ENCODE data around the gene RHBDL3.
A peak's percentile ranks its signal among the peaks of the same experiment; 100 is the strongest.
"Not testable (repeated sequence)": the region's sequence is repeated elsewhere in the genome, so short reads cannot be mapped to it uniquely, and the experiment has no call there.

RHBDL3 gene

DNA sequence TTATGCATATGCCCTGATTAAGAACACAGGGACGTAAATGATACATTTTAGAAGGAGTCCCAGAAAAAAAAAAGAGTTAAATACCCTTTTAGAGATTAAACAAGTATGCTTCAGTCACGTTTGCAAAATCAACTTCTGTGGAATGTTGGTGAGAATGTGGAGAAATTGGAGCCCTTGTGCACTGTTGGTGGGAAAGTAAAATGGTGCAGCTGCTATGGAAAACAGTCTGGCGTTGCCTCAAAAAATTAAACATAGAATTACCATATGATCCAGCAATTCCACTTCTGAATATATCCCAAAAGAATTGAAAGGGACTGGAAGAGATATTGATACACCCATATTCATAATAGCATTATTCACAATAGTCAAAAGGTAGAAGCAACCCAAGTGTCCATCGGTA is 26.5 kb downstream of the RHBDL3 start:
- no peak for DNase-seq

DNA sequence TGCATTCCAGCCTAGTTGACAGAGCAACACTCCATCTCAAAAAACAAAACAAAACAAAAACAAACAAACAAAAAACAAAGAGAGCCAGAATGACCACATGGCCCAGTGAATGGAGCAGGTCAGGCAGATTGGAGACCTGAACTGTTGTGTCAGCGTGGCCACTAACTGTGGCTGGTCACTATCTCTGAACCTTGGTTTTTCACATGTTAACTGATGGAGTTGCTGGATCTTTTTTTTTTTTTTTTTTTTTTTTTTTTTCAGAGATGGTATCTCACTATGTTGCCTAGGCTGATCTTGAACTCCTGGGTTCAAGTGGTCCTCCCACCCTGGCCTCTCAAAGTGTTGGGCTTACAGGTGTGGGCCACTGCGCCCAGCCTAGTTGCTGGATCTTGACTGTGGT is 31.8 kb downstream of the RHBDL3 start:
- no peak for DNase-seq

DNA sequence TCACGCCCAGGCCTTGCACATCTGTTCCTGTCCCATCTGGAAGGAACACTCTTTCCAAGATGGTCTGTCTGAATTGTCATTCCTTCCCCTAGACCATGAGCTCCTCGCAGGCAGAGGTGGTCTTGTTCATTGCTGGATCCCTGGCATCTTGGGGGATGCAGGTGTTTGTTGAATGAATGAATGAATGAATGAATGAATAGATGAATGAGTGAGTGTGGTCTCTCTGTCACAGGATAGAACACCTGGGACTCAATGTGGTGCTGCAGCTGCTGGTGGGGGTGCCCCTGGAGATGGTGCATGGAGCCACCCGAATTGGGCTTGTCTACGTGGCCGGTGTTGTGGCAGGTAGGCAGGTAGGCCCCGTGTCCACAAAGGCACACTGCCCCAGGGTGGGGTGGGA is 32.2 kb downstream of the RHBDL3 start:
- DNase-seq = no peak

DNA sequence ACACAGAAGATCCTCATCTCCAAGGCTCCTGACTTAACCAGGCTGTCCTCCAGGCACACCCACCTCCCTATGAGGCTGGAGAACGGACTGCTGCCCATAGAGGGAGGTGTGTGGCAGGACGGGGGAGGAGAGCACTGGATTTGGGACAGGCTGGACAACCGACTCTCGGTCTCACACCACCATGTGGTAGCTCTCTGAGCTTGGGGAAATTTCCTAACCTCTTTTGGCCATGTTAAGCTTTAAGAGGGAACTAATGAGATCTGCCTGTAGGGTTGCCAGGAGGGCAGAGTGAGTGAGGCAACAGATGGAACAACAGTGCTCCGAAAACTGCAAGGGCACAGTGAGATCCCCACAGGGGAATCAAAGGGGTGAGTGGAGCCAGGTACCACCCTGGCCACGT is 32.7 kb downstream of the RHBDL3 start:
- no peak for DNase-seq

DNA sequence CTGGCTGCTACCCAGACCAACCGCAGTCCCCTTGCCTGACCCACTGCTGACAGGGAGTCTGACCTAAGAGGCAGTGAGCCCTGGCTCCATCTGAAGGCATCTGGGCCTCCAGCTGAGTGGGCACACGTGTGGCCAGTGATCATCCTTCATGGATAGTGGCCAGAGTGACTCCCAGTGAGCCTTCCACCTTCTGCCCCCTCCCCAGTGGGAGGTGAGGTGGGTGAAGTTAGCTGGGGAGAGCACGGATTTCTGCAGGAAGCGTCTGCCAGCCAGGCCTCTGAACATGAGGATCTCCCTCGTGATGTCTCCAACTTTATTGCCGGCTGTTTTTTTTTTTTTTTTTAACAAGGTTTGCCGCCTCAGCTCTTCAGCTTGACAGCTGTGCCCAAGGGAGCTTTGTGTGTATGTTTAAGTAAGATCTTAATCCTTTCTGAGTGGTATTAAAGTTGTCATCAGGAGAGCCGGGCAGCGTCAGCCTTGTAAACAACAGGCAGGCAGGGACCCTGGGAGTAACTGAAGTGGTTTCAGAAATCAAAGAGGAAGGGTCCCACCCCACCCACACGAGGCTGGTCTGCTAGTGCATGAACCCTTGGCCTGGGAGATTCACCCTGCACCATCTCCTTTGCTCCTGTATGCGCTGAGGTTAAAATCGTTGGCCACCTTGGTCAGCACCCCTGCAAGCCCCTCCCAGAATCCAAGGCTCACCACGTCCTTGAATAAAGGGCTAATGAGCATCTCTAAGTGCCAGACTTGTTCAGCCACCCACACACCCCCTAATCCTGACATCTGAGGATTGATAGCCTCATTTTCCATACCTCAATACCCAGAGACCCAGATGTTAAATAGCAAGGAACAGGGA is 33.3 kb downstream of the RHBDL3 start:
- DNase-seq = no peak

GRCh38 chr17:32299580-32300164 is 34.0 kb downstream of the RHBDL3 start:
- no peak for DNase-seq

DNA sequence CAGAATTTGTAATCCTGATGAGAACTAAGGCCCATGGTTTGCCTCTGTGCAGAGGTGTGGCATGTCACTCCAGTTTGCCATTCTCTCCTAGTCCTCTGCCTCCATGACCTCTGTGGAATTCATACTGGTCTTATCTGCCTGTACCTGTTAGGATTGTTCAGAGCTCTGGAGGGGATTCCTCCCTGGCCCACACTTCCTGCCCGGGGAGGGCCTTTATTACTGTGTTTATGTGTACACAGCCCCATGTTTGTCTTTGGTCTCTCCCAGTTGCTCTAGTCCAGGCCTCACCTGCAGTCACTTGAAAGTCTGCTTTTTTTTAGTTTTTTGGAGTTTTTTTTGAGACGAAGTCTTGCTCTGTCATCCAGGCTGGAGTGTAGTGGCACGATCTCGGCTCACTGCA is 36.4 kb downstream of the RHBDL3 start:
- no peak for DNase-seq

DNA sequence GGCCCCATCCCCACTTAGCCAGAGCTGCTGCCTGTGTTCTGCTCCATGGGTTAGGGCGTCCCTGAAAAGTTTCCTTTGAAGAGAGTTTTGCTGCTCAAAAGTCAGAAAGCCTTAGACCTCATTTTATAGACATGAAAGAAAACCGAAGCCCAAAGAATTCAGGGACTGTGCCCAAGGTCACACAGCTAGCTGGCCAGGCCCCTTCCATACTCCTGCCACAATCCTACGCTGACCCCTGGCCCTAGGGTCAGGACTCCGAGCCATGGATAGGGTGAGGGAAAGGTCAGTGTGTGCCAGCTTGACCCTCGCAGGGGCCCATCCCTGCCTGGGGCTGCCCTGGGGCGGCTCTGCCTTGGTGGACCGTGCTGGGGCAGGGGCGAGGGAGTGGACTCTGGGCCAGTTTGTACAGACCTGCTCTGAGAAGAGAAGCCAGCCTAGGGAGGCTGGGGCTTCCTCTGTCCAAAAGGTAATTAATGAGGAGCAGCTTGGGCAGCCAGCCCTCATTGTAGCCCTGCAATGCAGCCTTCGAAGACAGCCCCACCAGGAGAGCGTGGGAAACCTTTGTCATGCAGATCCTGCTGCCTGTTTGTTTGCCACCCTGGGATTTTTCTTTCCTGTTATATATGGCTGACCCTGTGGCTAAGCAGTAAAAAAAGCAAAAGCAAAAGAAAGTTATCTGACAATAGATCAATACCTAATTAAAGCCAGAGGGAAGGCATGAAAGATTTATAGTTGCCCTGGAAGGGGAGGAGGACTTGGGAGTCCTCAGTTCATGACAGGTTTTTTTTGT is 37.4 kb downstream of the RHBDL3 start:
- no peak for DNase-seq

- DNase-seq = no peak
These were observed 38.2 kb downstream of the RHBDL3 start for GRCh38 chr17:32303781-32304288.

DNA sequence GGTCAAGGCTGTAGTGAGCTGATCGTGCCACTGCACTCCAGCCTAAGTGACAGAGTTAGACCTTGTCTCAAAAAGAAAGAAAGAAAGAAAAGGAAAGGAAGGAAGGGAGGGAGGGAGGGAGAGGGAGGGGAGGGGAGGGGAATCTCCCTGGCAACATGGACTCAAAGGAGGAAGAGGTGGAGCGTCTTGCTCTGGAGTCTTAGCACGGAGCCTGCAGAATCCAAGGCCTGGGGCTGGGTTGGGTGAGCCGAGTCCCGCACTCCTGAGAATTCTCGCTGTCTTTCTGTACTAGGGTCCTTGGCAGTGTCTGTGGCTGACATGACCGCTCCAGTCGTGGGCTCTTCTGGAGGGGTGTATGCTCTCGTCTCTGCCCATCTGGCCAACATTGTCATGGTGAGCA is 39.4 kb downstream of the RHBDL3 start:
- DNase-seq = no peak

GRCh38 chr17:32307658-32308057 is 42.0 kb downstream of the RHBDL3 start:
- DNase-seq = no peak

DNA sequence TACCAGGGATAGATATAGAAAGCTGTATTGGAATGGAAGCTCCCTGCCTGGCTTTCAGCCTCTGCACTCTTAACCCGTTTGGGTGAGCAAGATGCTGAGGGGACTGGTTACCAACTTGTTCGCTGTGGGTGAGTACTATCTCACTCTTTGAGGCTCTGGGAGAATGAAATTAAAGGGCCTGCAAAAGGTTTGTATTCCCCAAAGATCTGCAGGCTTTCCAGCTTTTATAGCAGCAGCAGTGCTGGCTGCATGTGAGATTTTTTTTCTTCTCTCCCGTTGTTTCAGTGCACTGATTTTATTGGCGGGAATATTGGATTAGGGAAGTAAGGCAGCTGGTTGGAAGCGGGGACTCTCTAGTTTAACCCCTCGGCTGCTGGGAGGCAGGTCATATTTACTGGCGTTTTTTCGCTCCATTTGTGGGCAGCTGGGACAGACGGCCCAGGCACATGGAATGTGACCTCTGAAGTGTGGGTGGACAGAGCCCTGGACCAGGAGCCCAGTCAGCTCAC is 45.5 kb downstream of the RHBDL3 start:
- no peak for DNase-seq

- DNase-seq = no peak
These were observed 49.0 kb downstream of the RHBDL3 start for GRCh38 chr17:32314636-32315035.

DNA sequence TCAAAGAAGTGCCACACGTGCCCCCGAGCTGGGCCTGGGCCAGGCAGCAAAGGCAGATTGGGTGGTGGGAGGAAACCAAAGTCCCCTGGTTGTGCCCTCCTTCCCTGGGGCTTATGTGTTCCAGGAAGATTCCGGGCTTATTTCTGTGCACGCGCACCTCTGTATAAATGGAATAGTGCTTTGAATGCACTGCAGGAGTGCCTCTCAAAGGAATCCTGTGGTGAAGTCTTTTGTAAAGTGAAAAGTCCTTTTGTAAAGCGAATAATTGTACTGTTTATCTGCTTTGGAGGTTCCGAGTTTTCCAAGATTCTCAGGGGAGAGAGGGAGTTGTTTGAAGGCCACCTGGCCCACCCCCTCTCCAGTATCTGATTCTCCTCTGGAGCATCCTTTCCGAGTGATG is 49.5 kb downstream of the RHBDL3 start:
- DNase-seq = no peak

DNA sequence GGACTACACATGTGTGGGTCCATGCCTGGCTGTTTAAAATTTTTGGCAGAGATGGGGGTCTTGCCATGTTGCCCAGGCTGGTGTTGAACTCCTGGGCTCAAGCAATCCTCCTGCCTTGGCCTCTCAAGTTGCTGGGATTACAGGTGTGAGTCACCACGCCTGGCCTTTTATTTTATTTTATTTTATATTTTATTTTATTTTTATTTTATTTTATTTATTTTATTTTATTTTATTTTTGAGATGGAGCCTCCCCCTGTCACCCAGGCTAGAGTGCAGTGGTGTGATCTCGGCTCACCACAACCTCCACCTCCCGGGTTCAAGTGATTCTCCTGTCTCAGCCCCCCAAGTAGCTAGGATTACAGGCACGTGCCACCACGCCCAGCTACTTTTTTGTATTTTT is 51.0 kb downstream of the RHBDL3 start:
- not testable (repeated sequence) for DNase-seq

- no peak for DNase-seq
These were observed 51.7 kb downstream of the RHBDL3 start for GRCh38 chr17:32317353-32317752.

- DNase-seq = no peak
These were observed 52.4 kb downstream of the RHBDL3 start for GRCh38 chr17:32318071-32318470.

- DNase-seq = peak; percentile 20
These were observed 53.9 kb downstream of the RHBDL3 start for GRCh38 chr17:32319548-32319905.

DNA sequence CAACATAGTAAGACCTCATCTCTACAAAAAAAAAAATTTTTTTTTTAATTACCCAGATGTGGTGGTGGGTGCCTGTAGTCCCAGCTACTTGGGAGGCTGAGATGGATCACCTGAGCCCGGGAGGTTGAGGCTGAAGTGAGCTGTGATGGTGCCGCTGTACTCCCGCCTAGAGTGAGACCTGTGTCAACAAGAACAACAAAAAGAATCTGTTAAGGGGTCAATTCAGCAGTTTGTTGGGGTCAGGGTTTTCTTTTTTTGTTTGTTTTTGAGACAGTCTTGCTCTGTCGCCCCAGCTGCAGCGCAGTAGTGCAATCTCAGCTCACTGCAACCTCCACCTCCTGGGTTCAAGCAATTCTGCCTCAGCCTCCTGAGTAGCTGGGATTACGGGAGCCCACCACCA is 54.4 kb downstream of the RHBDL3 start:
- not testable (repeated sequence) for DNase-seq

DNA sequence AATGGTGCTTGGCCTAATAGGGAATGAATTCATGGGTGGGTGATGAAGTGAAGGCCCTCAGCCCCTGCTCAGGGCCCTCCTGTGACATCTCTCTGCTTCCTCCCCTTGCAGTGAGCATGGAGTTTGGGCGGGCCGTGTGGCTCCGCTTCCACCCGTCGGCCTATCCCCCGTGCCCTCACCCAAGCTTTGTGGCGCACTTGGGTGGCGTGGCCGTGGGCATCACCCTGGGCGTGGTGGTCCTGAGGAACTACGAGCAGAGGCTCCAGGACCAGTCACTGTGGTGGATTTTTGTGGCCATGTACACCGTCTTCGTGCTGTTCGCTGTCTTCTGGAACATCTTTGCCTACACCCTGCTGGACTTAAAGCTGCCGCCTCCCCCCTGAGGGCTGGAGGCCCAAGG is 55.2 kb downstream of the RHBDL3 start:
- no peak for DNase-seq

GRCh38 chr17:32323046-32323445 is 57.4 kb downstream of the RHBDL3 start:
- DNase-seq = no peak

GRCh38 chr17:32323811-32324491 is 58.3 kb downstream of the RHBDL3 start:
- peak; percentile 16 for DNase-seq

GRCh38 chr17:32327911-32328310 is 62.3 kb downstream of the RHBDL3 start:
- no peak for DNase-seq
